ENCODE results near the gene OBSCN.
A peak's percentile ranks its signal among the peaks of the same experiment; 100 is the strongest.

Gene OBSCN

DNA sequence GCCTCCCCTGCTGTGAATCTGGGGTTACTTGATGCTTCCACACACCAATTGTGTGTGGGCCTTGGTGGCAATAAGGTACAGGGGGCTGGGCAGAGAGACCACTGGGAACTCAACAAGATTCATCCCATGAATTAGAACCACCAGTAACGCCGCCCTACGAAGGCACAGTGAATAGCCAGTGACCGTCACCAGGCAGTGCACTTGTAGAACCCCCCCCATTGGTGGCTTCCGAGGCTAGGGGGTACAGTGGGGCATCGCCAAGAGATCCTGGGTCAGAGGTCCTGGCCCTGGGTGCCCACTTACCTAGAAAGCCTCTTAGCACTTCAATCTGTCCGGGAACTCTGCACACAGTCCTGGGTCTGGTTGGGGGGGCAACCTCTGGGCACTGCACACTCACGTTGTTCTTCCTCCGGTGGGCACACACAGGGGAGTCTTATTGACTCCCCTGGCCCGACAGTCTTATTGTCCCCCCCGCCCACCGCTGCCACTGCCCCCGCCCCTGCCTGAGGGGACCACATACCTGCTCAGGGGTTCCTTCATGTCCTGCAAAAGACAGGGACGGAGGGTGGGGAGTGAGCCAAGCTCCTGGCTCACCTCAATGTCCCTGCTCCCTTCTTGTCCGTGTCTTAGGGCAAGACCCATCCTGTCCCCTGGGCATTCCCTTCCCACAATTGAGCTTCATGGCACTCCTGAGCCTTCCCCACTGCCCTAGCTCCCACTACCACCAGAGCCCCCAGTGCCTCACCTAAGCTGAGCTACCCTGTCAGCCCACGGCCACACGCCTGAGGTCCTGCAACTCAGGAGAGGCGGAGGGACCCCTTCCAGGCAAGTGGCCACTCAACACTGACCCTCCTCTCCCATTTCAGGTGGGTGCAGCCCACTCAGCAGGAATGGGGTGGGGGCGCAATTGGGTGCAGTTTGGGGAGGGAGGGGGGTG, 201.3 kb downstream of the OBSCN start:
- no peak for DNase-seq

DNA sequence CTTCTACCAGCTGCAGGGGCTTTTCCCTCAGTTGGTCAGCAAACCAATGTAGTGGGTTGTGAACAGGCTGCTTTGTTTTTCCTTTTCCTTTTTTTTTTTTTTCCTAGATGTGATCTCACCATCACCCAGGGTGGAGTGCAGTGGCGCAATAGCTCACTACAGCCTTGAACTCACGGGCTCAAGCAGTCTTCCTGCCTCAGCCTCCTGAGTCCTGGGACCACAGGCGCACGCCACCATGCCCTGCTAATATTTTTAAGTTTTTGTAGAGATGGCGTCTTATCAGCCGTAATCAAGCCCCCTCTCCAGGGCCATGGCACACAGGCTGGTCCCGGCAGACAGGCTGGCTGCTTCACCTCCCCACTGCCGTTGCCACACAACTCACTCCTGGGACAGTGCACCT, 202.2 kb downstream of the OBSCN start:
- DNase-seq: no peak

DNA sequence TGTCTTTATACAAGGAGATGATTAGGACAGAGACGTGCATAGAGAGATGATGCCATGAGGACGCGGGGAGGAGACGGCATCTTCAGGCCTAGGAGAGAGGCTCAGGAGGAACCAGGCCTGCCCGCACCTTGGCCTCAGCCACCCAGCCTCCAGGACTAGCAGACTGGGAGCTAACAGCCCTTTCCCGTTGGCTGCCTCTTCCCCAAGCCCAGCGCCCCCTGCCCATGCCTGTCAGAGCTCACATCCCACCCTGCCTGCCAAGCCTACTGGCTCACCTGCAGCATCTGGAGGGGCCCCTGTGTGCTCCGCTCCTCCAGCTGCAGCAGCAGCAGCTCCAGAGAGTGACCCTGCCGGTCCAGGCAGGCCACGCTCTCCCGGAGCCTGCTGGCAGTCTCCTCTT, 202.8 kb downstream of the OBSCN start:
- DNase-seq: no peak

DNA sequence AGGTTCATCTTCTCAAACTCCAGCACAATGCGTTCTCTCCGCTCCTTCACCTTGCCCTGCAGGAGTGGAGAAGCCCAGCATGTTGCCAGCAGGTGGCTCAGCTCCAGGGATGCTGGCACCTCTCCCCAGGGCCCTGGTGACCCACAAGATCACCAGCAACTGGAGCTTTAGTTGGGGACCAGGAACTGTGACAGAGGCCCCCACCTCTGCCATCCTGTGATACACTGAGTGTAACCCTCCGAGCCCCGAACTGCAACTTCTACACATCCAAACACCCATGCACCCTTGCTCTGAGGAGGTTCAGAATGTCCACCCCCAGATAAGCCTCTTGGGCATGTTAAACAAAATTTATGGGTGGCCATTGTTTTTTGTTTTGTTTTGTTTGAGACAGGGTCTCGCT, 203.3 kb downstream of the OBSCN start:
- DNase-seq: no peak

DNA sequence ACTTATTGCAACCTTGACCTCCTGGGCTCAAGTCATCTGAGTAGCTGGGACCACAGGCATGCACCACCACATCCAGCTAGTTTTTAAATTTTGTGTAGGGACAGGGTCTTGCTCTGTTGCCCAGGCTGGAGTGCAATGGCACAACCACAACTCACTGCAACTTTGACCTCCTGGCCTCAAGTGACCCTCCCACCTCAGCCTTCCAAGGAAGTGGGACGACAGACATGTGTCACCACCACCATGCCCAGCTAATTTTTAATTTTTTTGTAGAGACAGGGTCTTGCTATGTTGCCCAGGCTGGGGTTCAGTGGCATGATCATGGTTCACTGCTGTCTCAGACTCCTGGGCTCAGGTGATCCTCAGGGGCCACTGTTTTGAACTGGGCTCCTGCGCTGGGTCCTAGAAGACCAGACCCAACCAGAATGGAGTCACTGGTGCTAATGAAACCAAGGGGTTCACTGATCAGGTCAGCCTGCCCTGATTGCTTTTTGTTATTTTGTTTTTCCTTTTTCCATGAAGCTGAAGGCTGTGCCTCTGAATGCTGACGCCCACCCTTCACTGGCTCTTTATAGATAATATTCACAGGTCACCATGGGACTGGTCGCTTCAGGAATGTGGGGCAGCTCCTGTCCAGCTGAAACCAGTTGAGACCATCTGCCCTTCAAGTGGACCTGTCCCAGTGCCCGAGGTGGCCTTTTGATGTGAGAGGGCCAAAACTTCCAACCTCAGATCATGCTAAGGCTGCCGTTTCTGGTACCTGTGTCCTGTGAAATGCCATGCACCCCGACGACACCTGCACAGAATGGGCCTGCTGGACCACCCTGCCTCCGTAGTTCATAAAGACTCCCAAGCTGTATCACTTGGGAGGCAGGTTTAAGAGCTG, 203.9 kb downstream of the OBSCN start:
- no peak for DNase-seq

DNA sequence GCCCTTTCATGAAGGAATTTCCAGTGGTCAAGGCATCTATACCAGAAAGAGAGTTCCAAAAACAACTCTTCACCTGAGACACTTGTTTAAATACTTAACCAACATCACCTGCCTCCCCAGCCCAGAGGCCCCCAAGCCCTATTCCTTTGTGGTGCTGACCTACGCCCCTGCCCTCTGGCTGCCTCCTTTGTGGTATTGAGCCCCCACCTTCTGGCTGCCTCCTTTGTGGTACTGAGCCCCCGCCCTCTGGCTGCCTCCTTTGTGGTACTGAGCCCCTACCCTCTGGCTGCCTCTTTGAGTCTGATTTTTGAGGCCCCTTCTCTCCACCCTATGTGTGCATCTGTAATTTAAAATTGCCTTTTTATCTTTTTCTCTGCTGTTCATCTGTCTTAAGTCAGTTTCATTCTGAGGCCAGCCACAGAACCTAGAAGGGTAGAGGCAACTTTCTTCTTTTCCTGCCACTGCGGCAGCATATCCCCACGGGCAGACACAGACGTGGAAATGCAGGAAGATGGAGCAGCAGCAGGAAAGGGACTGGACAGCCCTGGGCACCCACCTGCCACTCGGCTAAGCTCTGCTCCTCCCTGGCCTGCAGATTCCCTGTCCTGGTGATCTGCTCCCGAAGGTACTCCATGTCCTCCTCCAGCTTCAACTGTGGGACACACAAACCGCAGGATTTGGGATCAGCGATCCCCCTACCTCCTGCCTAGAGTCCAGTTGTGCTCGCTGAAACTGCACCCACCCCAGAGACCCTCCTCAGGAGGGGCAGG, 205.6 kb downstream of the OBSCN start:
- no peak for DNase-seq

DNA sequence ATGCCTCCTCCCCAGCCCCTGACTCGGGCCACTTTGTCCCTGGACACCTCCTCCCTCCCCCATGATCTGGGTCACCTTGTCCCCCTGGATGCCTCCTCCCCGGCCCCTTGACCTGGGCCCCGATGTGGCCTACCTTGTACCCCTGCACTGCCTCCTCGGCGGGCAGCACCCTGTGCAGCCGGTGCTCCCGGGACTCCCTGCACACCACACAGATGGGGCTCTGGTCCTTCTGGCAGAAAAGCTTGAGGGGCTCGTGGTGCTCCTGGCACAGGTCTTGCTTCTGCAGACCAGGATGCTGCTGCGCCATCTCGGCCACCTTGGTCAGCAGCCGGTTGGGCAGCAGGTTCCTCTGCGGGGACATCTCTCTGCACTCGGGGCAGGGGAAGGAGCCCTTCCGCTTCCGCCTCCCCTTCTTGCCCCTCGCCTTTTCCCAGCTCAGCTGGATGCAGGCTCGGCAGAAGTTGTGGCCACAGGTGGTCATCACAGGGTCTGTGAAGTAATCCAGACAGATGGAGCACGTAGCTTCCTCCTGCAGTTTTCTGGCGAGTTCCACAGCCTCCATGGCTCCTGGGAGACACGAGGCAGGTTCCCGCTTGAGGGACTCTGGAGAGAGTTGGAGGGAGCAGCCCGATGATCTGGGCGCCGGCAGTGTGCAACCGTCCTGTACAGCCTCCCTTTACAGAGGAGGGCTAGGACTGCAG, 206.8 kb downstream of the OBSCN start:
- DNase-seq: no peak

DNA sequence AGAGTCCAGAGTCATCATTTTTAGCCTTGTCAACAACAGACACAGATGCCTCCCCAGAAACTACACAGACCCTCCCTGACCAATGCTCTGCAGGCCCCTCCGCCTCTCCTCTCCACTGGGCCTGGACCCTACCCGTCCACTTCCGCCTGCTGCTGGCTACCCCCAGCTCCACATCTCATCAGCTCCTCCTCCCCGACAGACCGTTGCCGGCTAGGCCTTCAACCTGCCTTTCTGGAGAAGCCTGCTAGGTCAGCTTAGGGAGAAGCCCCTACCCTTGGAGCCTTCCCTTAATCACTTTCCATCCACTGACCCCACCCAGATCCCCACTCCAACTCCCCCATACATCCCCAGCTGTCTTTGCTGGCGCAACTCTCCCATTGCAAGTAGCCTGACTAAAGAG, 207.4 kb downstream of the OBSCN start:
- no peak for DNase-seq

DNA sequence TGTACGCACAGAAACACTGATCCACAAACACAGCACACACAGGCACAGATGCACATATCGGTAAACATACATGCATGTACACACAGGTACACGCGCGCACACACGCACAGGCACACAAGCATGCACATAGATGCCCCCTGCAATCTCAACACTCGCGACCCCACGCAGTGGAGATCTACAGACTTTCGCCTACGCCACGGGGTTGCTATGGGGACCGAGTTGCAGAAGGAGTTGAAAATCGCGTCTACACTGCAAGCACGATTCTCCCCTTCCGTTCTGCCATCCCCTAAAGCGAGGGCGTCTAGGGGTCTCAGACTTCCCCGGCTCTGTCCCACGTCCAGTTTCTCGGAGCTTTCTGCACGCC, 208.0 kb downstream of the OBSCN start:
- DNase-seq: no peak

DNA sequence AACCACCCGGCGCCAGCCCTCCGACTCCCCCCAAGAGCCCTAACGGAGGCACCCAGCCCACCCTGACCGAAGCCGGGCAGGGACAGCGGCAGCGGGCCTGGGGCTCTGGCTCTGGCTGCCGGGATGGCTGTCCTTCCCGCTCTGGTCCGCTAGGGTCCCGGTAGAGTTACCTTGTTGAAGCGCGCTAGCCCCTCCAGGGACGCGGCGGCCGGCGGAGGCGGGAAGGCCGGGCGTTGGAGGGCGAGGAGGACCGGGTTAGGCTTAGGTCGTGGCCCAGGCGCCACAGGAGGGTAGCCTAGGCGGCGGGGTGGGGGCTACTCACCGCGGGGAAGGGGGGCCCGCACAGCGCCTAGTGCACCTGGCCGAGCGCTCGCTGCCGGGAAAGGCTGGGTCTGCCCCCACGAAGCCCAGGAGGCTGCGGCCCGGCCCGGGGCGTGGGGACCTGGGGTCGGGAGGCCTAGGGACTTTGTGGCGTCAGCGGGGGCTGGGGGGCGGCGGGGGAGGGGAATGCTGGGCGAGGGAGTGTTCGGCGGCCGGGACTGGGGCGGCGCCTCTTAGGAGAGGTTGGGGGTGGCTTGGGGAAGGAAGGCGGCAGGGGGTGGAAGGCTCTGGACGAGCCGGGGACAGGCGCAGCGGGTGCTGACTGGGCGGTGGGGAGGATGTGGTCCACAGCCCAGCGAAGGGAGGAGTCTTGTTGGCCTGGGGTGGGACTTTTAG, 208.5 kb downstream of the OBSCN start, which contains the start of gene TRIM17:
TRIM17 (minus strand) TSS at position 645 of the 717 bp plus-strand sequence. CDS start 1,789 bp downstream, outside the sequence.
- DNase-seq: peak; percentile 3

DNA sequence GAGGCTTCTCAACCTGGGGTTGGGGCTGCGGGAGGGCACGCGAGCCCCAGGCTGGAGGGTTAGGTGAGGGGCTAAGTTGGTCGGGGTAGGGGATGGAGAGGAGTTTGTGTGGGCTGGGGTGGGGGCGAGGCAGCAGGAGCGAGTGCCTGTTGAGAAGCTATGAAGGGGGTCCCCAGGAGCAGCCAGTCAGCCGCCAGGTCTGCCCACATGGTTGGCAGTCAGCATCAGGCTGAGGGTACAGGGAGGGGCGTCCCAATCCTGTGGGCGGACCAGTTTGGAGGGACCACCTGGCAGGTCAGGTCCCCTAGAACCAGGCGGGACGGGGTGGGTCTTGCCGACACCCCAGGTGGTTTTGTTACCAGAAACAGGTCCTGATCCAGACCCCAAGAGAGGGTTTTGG, 209.2 kb downstream of the OBSCN start:
- DNase-seq: no peak

DNA sequence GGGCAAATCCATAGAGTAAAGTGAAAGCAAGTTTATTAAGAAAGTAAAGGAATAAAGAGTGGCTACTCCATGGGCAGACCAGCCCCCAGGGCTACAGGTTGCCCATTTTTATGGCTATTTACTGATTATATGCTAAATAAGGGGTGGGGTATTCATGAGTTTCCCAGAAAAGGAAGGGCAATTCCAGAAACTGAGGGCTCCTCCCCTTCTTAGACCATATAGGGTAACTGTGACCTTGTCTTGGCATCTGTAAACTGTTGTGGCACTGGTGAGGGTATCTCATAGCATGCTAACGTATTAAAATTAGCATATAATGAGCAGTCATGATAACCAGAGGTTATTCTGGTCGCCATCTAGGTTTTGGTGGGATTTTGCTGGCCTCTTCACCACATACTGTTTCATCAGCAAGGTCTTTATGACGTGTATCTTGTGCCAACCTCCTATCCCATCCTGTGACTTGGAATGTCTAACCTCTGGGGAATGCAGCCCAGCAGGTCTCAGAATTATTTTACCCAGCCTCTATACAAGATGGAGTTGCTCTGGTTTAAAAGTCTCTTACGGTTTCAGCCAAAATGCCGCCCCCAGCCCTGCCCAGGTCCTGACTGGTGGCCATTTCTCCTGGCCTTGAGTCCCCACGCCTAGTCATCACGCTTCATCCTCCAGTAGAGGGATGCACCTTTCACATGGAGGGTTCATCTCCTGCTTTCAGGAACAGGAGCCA, 209.8 kb downstream of the OBSCN start:
- DNase-seq: no peak

DNA sequence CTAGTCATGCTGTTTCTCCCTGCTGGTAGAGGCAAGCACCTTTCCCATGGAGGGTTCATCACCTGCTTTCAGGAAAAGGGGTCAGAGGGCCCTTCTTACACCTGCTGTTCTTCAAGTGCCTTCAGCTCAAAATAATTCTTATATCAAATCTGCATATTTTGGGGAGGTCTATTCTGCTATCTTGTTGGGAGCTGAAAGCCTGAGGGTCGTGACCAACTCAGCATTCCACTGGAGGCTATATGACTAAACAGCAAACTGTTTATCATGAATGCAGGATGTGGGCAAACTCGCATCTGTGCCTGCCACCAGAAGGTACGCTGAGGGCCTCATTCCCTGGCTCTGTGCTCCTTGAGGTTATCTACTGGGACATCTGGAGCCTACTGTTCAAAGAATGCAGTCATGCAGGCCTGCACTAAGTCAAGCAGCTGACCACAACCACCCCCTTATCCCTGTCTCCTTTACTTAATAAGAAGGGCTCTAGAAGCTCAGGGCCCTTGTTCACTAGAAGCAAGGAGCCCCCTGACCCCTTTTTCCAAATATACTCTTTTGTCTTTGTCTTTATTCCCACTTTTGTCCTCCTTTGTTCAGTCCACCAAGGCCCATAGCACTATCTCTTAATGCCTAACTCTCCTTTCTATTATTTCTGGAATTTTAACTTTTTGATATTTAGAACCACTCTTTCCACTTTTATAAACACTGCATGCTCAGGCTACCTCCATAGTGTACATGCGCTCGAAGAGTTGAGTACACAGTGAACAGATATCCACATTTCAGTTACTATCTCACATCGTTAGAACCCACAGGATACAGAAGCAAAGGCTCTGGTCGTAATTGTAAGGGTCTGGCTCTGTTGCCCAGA, 213.4 kb downstream of the OBSCN start:
- no peak for DNase-seq

DNA sequence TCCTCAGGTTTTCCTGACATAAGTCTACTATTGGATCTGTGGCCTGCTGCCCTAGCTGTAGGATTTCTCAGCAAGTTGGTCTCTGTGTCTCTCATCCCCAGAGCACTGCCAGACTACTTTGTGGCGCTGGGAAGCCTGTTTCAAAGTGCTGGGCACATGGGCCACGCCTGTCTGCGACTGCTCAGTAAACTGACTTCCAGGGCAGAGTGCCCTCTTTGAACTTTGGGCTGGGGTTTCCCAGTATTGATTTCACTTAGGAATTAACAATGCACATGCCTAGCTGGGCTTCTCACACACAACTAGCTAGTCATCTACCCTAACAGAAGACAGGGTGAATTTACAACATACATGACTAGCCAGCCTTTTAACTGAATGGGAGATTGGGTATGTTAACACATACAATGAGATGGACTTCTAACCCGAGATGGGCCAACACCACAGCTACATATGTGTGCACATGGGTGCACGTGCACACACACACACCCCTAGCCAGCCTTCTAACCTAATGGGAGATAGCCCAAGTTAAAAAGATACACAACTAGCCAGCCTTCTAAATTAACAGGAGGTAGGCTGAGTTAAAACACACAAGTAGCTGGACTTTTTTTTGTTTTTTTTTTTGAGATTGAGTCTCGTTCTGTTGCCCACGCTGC, 215.7 kb downstream of the OBSCN start:
- no peak for DNase-seq

DNA sequence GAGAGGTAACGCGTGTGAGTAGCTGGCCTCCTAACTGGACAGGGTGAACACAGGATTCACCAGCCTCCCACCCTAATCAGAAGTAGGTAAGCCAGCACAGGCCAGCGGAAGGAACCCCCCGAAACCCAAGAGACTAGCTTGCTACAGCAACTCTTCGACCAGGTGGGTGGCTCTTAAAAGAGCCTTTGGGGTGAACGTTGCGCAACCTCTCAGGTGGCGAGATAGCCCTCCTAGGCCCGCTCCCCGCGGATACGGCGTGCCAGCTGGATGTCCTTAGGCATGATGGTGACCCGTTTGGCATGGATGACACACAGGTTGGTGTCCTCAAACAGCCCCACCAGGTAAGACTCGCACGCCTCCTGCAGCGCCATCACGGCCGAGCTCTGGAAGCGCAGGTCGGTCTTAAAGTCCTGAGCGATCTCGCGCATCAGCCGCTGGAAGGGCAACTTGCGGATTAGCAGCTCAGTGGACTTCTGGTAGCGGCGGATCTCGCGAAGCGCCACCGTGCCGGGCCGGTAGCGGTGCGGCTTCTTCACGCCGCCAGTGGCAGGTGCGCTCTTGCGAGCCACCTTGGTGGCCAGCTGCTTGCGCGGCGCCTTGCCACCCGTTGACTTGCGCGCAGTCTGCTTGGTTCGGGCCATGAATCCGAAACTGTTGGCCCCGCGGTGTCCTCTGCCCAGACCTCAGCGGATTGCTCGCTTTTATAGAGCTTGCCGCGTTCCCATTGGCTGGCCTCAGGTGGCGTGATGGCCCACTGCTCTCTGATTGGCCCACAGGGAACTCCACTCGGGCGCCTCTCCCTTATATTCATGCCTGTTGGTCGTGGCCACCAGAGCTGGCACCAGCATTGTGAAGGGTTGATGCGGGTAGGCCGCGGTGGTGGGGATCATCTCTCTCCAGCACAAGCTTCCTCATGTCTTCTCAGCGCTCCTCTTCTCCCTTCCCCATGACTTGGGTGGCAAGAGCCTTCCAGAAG, 217.1 kb downstream of the OBSCN start:
- no peak for DNase-seq

DNA sequence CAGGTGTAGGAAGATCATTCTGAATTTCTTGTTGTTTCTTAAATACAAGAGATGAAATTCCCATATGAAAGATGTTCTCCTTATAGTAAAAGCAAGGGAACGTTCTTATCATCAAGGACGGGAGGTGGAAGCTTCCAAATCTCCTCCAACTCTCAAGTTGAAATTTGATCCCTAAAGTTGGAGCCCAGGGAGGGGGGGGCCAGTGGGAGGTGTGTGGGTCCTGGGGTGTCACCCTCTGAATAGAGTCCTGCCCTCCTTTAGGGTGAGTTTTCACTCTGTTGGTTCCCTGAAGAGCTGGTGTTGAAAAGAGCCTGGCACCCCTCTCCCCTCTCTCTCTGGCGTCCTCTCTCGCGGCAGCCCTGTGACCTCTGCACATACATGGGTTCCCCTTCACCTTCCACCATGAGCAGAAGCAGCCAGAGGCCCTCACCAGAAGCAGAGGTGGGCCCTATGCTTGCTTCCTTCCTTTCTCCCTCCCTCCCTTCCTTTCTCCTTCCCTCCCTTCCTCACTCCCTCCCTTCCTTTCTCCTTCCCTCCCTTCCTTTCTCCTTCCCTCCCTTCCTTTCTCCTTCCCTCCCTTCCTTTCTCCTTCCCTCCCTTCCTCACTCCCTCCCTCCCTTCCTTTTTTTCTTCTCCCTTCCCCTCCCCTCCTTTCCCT, 218.8 kb downstream of the OBSCN start:
- no peak for DNase-seq

DNA sequence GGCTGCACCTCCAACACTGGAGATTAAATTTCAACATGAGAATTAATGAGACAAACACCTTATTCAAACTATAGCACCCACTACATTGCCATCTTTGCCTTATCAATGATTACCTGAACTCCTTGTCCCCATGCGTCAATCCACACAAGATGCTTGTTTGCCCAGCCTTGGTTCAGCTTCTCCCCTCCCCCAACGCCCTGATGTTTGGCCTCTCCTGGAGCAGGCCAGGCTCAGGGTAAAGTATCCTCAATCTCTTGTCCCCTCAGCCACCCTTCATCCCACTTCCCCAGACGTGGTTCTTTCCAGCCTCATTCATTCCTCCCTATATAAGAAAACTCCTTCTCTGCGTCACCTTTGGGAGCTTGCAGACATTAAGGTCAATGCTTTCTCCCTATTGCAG, 220.6 kb downstream of the OBSCN start:
- DNase-seq: no peak

Data from kidney glomerular epithelial cell (primary cell).